GM12875 (cell line): Measurements from ENCODE around the gene KRT85.

Experiments
- H3K4me3 ChIP-seq: one replicate; pipeline ENCODE4 v1.5.1; 2011; ENCODE audit warnings: low read depth, low read length, control low read depth
- CTCF ChIP-seq: IDR thresholded peaks from 2 replicates; pipeline ENCODE4 v1.5.1; 2011; ENCODE audit warnings: low read depth, mild to moderate bottlenecking, control low read depth, inconsistent platforms, low read length, moderate library complexity, borderline replicate concordance; ENCODE audit not compliant: insufficient read depth

Gene KRT85

GRCh38 chr12:52355176-52355575 lies 12.1 kb downstream of the KRT85 start:
- H3K4me3 ChIP-seq = no peak overlapping the region
- TF ChIP-seq CTCF = no peak

DNA sequence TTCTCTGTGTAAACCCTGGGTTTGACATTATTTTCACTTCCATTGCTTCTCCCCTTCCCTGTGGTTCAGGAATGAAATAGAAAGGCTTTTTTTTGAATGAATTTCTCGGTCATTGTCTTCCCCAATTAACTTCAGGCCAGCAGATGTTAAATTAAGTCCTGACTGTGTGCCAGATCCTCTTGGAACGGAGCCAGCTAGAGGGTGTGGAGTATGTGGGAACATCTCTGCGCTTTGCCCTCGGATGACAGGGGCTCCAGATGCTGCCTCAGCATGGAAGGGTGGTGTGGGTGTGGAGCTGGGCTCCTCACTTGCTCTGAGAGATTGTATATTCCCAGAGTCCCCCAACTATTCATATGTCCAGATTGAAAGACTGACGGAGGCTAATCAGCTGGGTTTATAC lies 13.1 kb downstream of the KRT85 start:
- no peak overlapping the region for H3K4me3 ChIP-seq
- no peak for TF ChIP-seq CTCF

- H3K4me3 ChIP-seq = no peak overlapping the region
- TF ChIP-seq CTCF = no peak
These were observed 13.5 kb downstream of the KRT85 start for GRCh38 chr12:52353766-52354165.

DNA sequence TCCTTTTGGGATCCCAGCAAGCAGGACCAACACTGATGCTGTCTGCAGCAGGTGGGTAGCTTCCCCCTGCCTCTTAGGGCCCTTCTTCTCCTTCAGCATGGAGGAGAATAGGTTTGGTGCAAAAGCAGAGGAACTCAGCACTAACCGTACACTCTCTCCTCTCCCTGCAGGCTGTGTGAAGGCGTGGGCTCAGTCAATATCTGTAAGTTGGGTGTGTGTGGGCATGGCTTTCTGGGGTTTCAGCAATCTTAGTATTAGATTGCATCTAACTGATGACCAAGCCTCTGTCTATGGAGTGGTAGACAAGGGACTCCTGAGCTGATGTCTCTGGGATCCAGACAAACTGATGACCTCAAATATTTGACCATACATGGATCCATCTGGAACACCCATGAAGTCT lies 14.3 kb downstream of the KRT85 start:
- H3K4me3 ChIP-seq = no peak overlapping the region

GRCh38 chr12:52351196-52352059 lies 15.9 kb downstream of the KRT85 start:
- TF ChIP-seq CTCF = no peak
- no peak overlapping the region for H3K4me3 ChIP-seq

More for the DNA sequence above, 14.3 kb downstream of the KRT85 start:
- no peak for TF ChIP-seq CTCF

DNA sequence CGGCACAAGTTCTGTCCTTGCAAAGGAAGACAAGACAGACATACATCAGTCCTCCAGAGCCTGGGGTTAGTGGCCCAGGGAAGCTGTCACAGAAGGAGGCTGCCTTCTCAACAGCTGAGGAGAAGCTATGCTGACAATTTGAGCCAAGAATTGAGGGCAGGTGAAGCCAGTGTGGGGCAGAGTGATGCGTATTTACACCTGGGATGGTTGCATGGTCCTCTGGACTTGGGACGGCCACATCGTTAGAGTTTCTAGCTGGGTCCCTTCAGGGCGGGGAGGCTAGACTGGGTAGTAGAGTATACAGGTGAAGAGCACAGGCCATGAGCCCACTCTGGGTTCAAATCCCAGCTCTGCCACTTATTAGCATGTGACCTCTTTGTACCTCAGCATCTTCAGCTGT lies 16.5 kb downstream of the KRT85 start:
- H3K4me3 ChIP-seq = no peak overlapping the region
- TF ChIP-seq CTCF = no peak

DNA sequence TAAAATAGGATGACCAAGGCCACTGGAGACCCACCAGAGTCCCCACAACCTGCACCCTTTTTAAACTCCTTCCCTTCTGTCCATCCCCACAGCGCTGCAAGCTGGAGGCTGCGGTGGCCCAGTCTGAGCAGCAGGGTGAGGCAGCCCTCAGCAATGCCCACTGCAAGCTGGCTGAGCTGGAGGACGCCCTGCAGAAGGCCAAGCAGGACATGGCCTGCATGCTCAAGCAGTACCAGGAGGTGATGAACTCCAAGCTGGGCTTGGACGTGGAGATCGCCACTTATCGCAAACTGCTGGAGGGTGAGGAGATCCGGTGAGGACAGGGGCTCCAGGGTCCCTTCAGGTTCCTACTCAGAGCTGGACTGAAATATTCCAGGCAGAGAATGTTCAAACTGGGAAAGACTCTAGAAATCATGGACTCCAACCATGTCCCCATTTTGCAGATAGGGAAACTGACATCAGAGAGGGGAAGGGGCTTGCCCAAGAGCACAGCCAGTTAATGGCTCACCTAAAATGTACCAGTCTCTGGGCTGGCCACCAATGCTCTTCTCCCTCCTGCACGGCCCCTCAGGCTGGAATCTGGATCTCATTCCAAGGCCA lies 17.2 kb downstream of the KRT85 start:
- no peak overlapping the region for H3K4me3 ChIP-seq
- no peak for TF ChIP-seq CTCF
